GM12878 (cell line): Measurements from ENCODE around the gene RFX1. TPM values are rescaled to one million over a fixed set of nuclear protein-coding genes. Genes with fewer than 3 reads are reported as not detected.
A peak's percentile ranks its signal among the peaks of the same experiment; 100 is the strongest.

Source experiments
- ATAC-seq: fragments of 200-7000 bp; cut with Tn5 transposase; 3 replicates; pipeline ENCODE4 v1.9.1; 2020; ENCODE audit warnings: mild to moderate bottlenecking, moderate library complexity
- BruUV-seq: library from RNA; stranded (reverse); fragments of 400-500 nt; replicated peaks from 2 replicates; lab custom pipeline; 2021; lab: Mats Ljungman, UMichigan
- CTCF ChIA-PET: fragments of 300-600 bp; sonication (Branson Sonifier 250); formaldehyde crosslinking; extraction: SDS; loops from one replicate; lab custom pipeline; 2021; ENCODE audit warnings: inconsistent platforms; lab: Yijun Ruan, JAX
- POLR2A ChIA-PET: fragments of 350-600 bp; formaldehyde crosslinking; extraction: SDS; loops from one replicate; lab custom pipeline; 2021; ENCODE audit warnings: inconsistent platforms; lab: Charles Lee
- RAD21 ChIA-PET: fragments of 300-600 bp; sonication (Branson Sonifier 250); formaldehyde crosslinking; loops from one replicate; lab custom pipeline; 2023; ENCODE audit warnings: antibody characterized with exemption; ENCODE audit not compliant: unreplicated experiment; lab: Charles Lee
- SMC1A ChIA-PET: fragments of 300-600 bp; sonication (Branson Sonifier 250); formaldehyde crosslinking; loops from one replicate; lab custom pipeline; 2023; ENCODE audit not compliant: unreplicated experiment, uncharacterized antibody; lab: Charles Lee
- DNase-seq: peaks from one replicate; pipeline ENCODE4 v3.0.0-alpha.2; 2011; ENCODE audit warnings: low read depth, low spot score
- FAIRE-seq: peaks from 3 replicates; lab custom pipeline; 2011; peaks lifted over from hg19 to GRCh38; lab: Jason Lieb, UNC
- H2AFZ ChIP-seq: 2 replicates; pipeline ENCODE4 v1.6.0; 2011; ENCODE audit warnings: low read depth, low read length, control low read depth; ENCODE audit not compliant: control insufficient read depth
- H3K27ac ChIP-seq: 2 replicates; pipeline ENCODE4 v1.5.1; 2011; ENCODE audit warnings: control low read depth; ENCODE audit not compliant: control insufficient read depth, insufficient read depth
- H3K27me3 ChIP-seq, 2 experiments: replicated peaks in 1 of 2; 2 replicates each; pipeline versions ENCODE4 v1.6.0 to v1.6.1; 2011; ENCODE audit warnings: low read length in 1 of 2; ENCODE audit not compliant: control insufficient read depth in 2 of 2, insufficient read depth in 2 of 2
- H3K36me3 ChIP-seq, 2 experiments: 2 replicates each; pipeline ENCODE4 v1.5.1; 2011; ENCODE audit warnings: low read length in 1 of 2; ENCODE audit not compliant: control insufficient read depth in 2 of 2, insufficient read depth in 2 of 2
- H3K4me1 ChIP-seq: 2 replicates; pipeline ENCODE4 v1.6.1; 2011; ENCODE audit warnings: mild to moderate bottlenecking, low read length, moderate library complexity, mixed read lengths; ENCODE audit not compliant: control insufficient read depth, insufficient read depth
- H3K4me2 ChIP-seq: 2 replicates; pipeline ENCODE4 v1.6.0; 2011; ENCODE audit warnings: control low read depth; ENCODE audit not compliant: control insufficient read depth, insufficient read depth
- H3K4me3 ChIP-seq: fragments of 200-600 bp; sonication (generic); 2 replicates; pipeline ENCODE4 v1.5.1; 2016
- H3K79me2 ChIP-seq: 2 replicates; pipeline ENCODE4 v1.6.0; 2011; ENCODE audit warnings: low read length; ENCODE audit not compliant: control insufficient read depth, insufficient read depth
- H3K9ac ChIP-seq: 2 replicates; pipeline ENCODE4 v1.8.0; 2011; ENCODE audit warnings: low read length, control low read depth, mixed read lengths; ENCODE audit not compliant: control insufficient read depth, insufficient read depth
- H3K9me3 ChIP-seq: replicated peaks from 3 replicates; pipeline ENCODE4 v1.5.1; 2011; ENCODE audit warnings: mild to moderate bottlenecking, low read length; ENCODE audit not compliant: control insufficient read depth, insufficient read depth
- H4K20me1 ChIP-seq: 2 replicates; pipeline ENCODE4 v1.6.0; 2011; ENCODE audit not compliant: control insufficient read depth, insufficient read depth
- BMI1 ChIP-seq: fragments of 450-650 bp; IDR thresholded peaks from 2 replicates; pipeline ENCODE4 v1.6.1; 2016; ENCODE audit warnings: mild to moderate bottlenecking, moderate library complexity, borderline replicate concordance
- ELK1 ChIP-seq: IDR thresholded peaks from 2 replicates; pipeline ENCODE4 v1.6.1; 2012; ENCODE audit warnings: low read depth, low read length, improper control_type of control experiment
- EZH2 ChIP-seq: IDR thresholded peaks from 2 replicates; pipeline ENCODE4 v1.6.1; 2012; ENCODE audit warnings: low read depth, mild to moderate bottlenecking, control low read depth, inconsistent platforms, low read length, borderline replicate concordance; ENCODE audit not compliant: control insufficient read depth
- IKZF1 ChIP-seq: fragments of 450-650 bp; conservative IDR thresholded peaks from 2 replicates; pipeline ENCODE4 v1.6.1; 2017; ENCODE audit warnings: antibody characterized with exemption, mild to moderate bottlenecking
- MYC ChIP-seq: IDR thresholded peaks from 2 replicates; pipeline ENCODE4 v1.6.1; 2011; ENCODE audit warnings: mild to moderate bottlenecking, low read length, moderate library complexity, inconsistent platforms; ENCODE audit not compliant: insufficient read depth, insufficient replicate concordance, insufficient read length, severe bottlenecking
- POLR2A ChIP-seq: IDR thresholded peaks from 2 replicates; pipeline ENCODE4 v1.6.1; 2011; ENCODE audit warnings: low read depth, mild to moderate bottlenecking, low read length
- RAD51 ChIP-seq: fragments of 450-650 bp; IDR thresholded peaks from 2 replicates; pipeline ENCODE4 v1.6.1; 2016; ENCODE audit warnings: moderate library complexity, mild to moderate bottlenecking, inconsistent platforms
- SIN3A ChIP-seq: IDR thresholded peaks from 2 replicates; pipeline ENCODE4 v1.6.1; 2012; ENCODE audit warnings: low read depth, low read length, improper control_type of control experiment
- WRNIP1 ChIP-seq: IDR thresholded peaks from 2 replicates; pipeline ENCODE4 v1.6.1; 2011; ENCODE audit warnings: low read depth, low read length, improper control_type of control experiment, borderline replicate concordance
- ZBTB11 ChIP-seq: fragments of 450-650 bp; formaldehyde crosslinking; IDR thresholded peaks from 2 replicates; pipeline ENCODE4 v1.5.0; 2022; ENCODE audit warnings: mild to moderate bottlenecking, missing genetic modification characterization
- ZNF384 ChIP-seq: IDR thresholded peaks from 2 replicates; pipeline ENCODE4 v1.6.1; 2012; ENCODE audit warnings: low read depth, mild to moderate bottlenecking, low read length, improper control_type of control experiment, borderline replicate concordance
- ZZZ3 ChIP-seq: IDR thresholded peaks from 2 replicates; pipeline ENCODE4 v1.6.1; 2011; ENCODE audit warnings: low read depth; ENCODE audit not compliant: control insufficient read depth, insufficient read length
- WGBS: methylation state at CpG from one replicate; pipeline ENCODE4 v1.1.6; 2016; ENCODE audit warnings: low lambda C conversion rate; ENCODE audit not compliant: insufficient replicate concordance, insufficient coverage; ENCODE audit errors: missing lambda C conversion rate; 5-methylcytosine and 5-hydroxymethylcytosine counted together
- in situ Hi-C: fragments of 300-500 bp; cut with MboI; formaldehyde crosslinking; loops from 9 replicates; pipeline ENCODE4 v1.14.3; 2018; ENCODE audit warnings: mixed read lengths
- intact Hi-C: fragments of 100-400 bp; cut with micrococcal nuclease; formaldehyde crosslinking; loops from one replicate; pipeline ENCODE4 v1.14.2; 2022; ENCODE audit not compliant: unreplicated experiment
- polyA plus RNA-seq, 11 experiments: library from polyadenylated mRNA; depleted of rRNA in 4 of 11; unstranded in 6 of 11; stranded (reverse) in 5 of 11; fragments of >200 nt; fragmentation: Nextera tagmentation in 4 of 11; fragmentation: Illumina TruSeq in 1 of 11; extraction: Ambion mirVana in 4 of 11; extraction: Trizol in 1 of 11; gene quantifications; 1 replicate in 1 of 11; 2 replicates in 10 of 11; pipeline versions ENCODE4 v1.2.1 to v1.2.3, GENCODE V29; 2011 to 2016; ENCODE audit warnings: inconsistent platforms in 2 of 11, missing spikeins in 2 of 11, low read depth in 1 of 11
- total RNA-seq, 4 experiments: library from RNA; depleted of rRNA in 3 of 4; stranded (reverse); fragments of >200 nt in 3 of 4; fragmentation: Illumina TruSeq in 1 of 4; extraction: Trizol in 1 of 4; gene quantifications; 2 replicates each; pipeline versions ENCODE4 v1.2.1 to v1.2.3, GENCODE V29; 2013 to 2021
- TF ChIP-seq, protein P1 (sequence below): fragments of 450-650 bp; IDR thresholded peaks from 2 replicates; pipeline ENCODE4 v1.6.1; 2017; ENCODE audit warnings: mild to moderate bottlenecking, low read depth, inconsistent platforms; ENCODE audit not compliant: poor library complexity, severe bottlenecking
- TF ChIP-seq, protein P2 (sequence below): fragments of 450-650 bp; IDR thresholded peaks from 2 replicates; pipeline ENCODE4 v1.6.1; 2016; ENCODE audit warnings: mild to moderate bottlenecking

The RFX1 gene
- total and polyA plus RNA-seq, 10 of the 15 experiments (the other 5 are each of a cell fraction or from before 2014, with no cell fraction given), result 0.05 to 11.0 (median 1.5) TPM

GRCh38 chr19:14002571-14003250 is 3.4 kb downstream of the RFX1 start:
- Histone ChIP-seq H2AFZ (peak overlapping the region; percentile 63), H3K79me2 (peaks cover 11% of the 10 kb centered on the region), H3K4me1 (peaks cover 47% of the 10 kb centered on the region), H3K9me3 (peaks cover 5% of the 10 kb centered on the region; the same call in 2 of the 3 replicates), H4K20me1 (no peaks in the 10 kb centered on the region), H3K4me3 (peak overlapping the region; percentile 44; the same call in 1 of the 2 replicates), H3K36me3 (no peaks in the 10 kb centered on the region), H3K9ac (peak overlapping the region; percentile 63), H3K27ac (peak overlapping the region; percentile 86), H3K4me2 (peak overlapping the region; percentile 75), H3K27me3 (no peaks in the 10 kb centered on the region)
- no TSS peak for BruUV-seq
- 41% methylated on average over 13 of the region's 13 CpGs for WGBS
- FAIRE-seq, result no peak
- no peak for ATAC-seq
- ChIA-PET SMC1A (interaction anchor here (0.9 to 4.0 kb wide), 10 partner anchors 10 to 50 kb away, joined by 3 to 18 read pairs (median 6); partner anchors contain the start of genes DCAF15 and IL27RA), POLR2A (interaction anchor here (0.6 to 4.8 kb wide), 7 partner anchors 12 to 40 kb away, joined by 3 to 49 read pairs (median 5); no protein-coding TSS in a partner anchor), RAD21 (interaction anchor here (0.9 to 4.6 kb wide), 7 partner anchors 12 to 121 kb away, joined by 3 to 35 read pairs (median 6); partner anchors contain the start of genes DCAF15 and IL27RA), CTCF (interaction anchor here (1.0 to 2.6 kb wide), 9 partner anchors 11 to 121 kb away, joined by 3 to 9 read pairs (median 5); partner anchors contain the start of gene IL27RA)
- DNase-seq, result peak; percentile 40
- in situ Hi-C loops (no loop called here), intact Hi-C loops (loop anchor here (1.0 to 10.0 kb wide), 3 partner anchors 50 to 848 kb away; partner anchors contain the start of genes DCAF15, IER2 and STX10)
- TF ChIP-seq EZH2 (no peak), ZNF384 (no peak), BMI1 (no peak), IKZF1 (peak; percentile 56), SIN3A (no peak), ELK1 (no peak), POLR2A (peak; percentile 22; the same call in 1 of the 2 replicates), ZBTB11 (CRISPR knock-in tag) (no peak), MYC (no peak), ZZZ3 (no peak), RAD51 (no peak), WRNIP1 (no peak)
- TF ChIP-seq, protein P1, sequence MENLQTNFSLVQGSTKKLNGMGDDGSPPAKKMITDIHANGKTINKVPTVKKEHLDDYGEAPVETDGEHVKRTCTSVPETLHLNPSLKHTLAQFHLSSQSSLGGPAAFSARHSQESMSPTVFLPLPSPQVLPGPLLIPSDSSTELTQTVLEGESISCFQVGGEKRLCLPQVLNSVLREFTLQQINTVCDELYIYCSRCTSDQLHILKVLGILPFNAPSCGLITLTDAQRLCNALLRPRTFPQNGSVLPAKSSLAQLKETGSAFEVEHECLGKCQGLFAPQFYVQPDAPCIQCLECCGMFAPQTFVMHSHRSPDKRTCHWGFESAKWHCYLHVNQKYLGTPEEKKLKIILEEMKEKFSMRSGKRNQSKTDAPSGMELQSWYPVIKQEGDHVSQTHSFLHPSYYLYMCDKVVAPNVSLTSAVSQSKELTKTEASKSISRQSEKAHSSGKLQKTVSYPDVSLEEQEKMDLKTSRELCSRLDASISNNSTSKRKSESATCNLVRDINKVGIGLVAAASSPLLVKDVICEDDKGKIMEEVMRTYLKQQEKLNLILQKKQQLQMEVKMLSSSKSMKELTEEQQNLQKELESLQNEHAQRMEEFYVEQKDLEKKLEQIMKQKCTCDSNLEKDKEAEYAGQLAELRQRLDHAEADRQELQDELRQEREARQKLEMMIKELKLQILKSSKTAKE, result no peak
- TF ChIP-seq, protein P2, sequence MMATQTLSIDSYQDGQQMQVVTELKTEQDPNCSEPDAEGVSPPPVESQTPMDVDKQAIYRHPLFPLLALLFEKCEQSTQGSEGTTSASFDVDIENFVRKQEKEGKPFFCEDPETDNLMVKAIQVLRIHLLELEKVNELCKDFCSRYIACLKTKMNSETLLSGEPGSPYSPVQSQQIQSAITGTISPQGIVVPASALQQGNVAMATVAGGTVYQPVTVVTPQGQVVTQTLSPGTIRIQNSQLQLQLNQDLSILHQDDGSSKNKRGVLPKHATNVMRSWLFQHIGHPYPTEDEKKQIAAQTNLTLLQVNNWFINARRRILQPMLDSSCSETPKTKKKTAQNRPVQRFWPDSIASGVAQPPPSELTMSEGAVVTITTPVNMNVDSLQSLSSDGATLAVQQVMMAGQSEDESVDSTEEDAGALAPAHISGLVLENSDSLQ, result peak; percentile 52; the same call in 1 of the 2 replicates
